CD14-positive monocyte (primary cell): ENCODE results near the gene MGAT4A. TPM values are rescaled to one million over a fixed set of nuclear protein-coding genes. Genes with fewer than 3 reads are reported as not detected.

Experiments used
- DNase-seq, 3 donors: peaks; one replicate each; pipeline ENCODE4 v3.0.0-alpha.2; 2011 to 2022
- H2AFZ ChIP-seq: 2 replicates; pipeline ENCODE4 v1.6.0; 2012; ENCODE audit warnings: mild to moderate bottlenecking, low read depth, low read length, inconsistent platforms; ENCODE audit not compliant: insufficient read depth, poor library complexity, severe bottlenecking
- H3K27ac ChIP-seq, 2 donors: 1 replicate in 1 of 2; 2 replicates in 1 of 2; pipeline ENCODE4 v1.5.1; 2012 to 2013; ENCODE audit warnings: low read length in 2 of 2, control low read depth in 1 of 2, inconsistent platforms in 1 of 2, low read depth in 1 of 2, mild to moderate bottlenecking in 1 of 2
- H3K27me3 ChIP-seq, 2 donors: one replicate each; pipeline versions ENCODE4 v1.6.0 to v1.6.1; 2011 to 2013; ENCODE audit warnings: low read length in 2 of 2; ENCODE audit not compliant: control insufficient read depth in 2 of 2, insufficient read depth in 2 of 2
- H3K36me3 ChIP-seq, 2 donors: replicated peaks in 1 of 2; 1 replicate in 1 of 2; 2 replicates in 1 of 2; pipeline versions ENCODE4 v1.5.1 to v1.6.1; 2012 to 2013; ENCODE audit warnings: low read length in 2 of 2, control low read depth in 1 of 2, inconsistent platforms in 1 of 2, mild to moderate bottlenecking in 1 of 2; ENCODE audit not compliant: insufficient read depth in 2 of 2, control insufficient read depth in 1 of 2
- H3K4me1 ChIP-seq, 2 donors: 1 replicate in 1 of 2; 2 replicates in 1 of 2; pipeline versions ENCODE4 v1.5.1 to v1.6.1; 2012 to 2013; ENCODE audit warnings: low read length in 2 of 2, control low read depth in 1 of 2, inconsistent platforms in 1 of 2, mild to moderate bottlenecking in 1 of 2, moderate library complexity in 1 of 2; ENCODE audit not compliant: insufficient read depth in 2 of 2, control insufficient read depth in 1 of 2
- H3K4me2 ChIP-seq: replicated peaks from 2 replicates; pipeline ENCODE3; 2012; ENCODE audit warnings: low read length, moderate library complexity, mild to moderate bottlenecking; ENCODE audit not compliant: poor library complexity, severe bottlenecking; ENCODE audit errors: extremely low read depth
- H3K4me3 ChIP-seq, 3 experiments: fragments of 200-600 bp in 1 of 3; sonication (generic) in 1 of 3; replicated peaks in 1 of 3; 1 replicate in 2 of 3; 2 replicates in 1 of 3; pipeline ENCODE4 v1.5.1; 2011 to 2013; ENCODE audit warnings: low read length in 3 of 3, mild to moderate bottlenecking in 3 of 3, control low read depth in 2 of 3, low read depth in 2 of 3, inconsistent platforms in 1 of 3, moderate library complexity in 1 of 3
- H3K79me2 ChIP-seq: 2 replicates; pipeline ENCODE4 v1.6.0; 2012; ENCODE audit warnings: mild to moderate bottlenecking, control low read depth, inconsistent platforms, low read length, moderate library complexity; ENCODE audit not compliant: insufficient read depth
- H3K9ac ChIP-seq: 2 replicates; pipeline ENCODE4 v1.6.0; 2017; ENCODE audit warnings: low read length, mild to moderate bottlenecking; ENCODE audit not compliant: insufficient read depth, poor library complexity, severe bottlenecking
- H3K9me3 ChIP-seq, 2 donors: replicated peaks in 1 of 2; 1 replicate in 1 of 2; 2 replicates in 1 of 2; pipeline versions ENCODE4 v1.5.1 to v1.6.1; 2012 to 2013; ENCODE audit warnings: low read length in 2 of 2, control low read depth in 1 of 2; ENCODE audit not compliant: control insufficient read depth in 1 of 2, insufficient read depth in 1 of 2
- H4K20me1 ChIP-seq: 2 replicates; pipeline ENCODE4 v1.6.0; 2012; ENCODE audit warnings: mild to moderate bottlenecking, low read length, control low read depth, moderate library complexity; ENCODE audit not compliant: insufficient read depth
- H3K27ac Mint-ChIP-seq, 7 donors: one replicate each; pipeline ENCODE4 v1.8.0; 2020; ENCODE audit warnings: mild to moderate bottlenecking in 7 of 7, mixed read lengths in 7 of 7, moderate library complexity in 6 of 7, inconsistent platforms in 2 of 7
- H3K27me3 Mint-ChIP-seq, 3 donors: one replicate each; pipeline ENCODE4 v1.8.0; 2021 to 2022; ENCODE audit warnings: low read depth in 3 of 3, mild to moderate bottlenecking in 3 of 3, mixed read lengths in 3 of 3, moderate library complexity in 3 of 3, inconsistent platforms in 1 of 3
- H3K36me3 Mint-ChIP-seq, 2 donors: one replicate each; pipeline ENCODE4 v1.8.0; 2020; ENCODE audit warnings: mixed read lengths in 2 of 2, inconsistent platforms in 1 of 2, mild to moderate bottlenecking in 1 of 2
- H3K4me1 Mint-ChIP-seq: one replicate; pipeline ENCODE4 v1.8.0; 2020; ENCODE audit warnings: mild to moderate bottlenecking, mixed read lengths
- H3K4me3 Mint-ChIP-seq, 2 donors: one replicate each; pipeline ENCODE4 v1.8.0; 2020; ENCODE audit warnings: mild to moderate bottlenecking in 2 of 2, mixed read lengths in 2 of 2, moderate library complexity in 1 of 2
- H3K9me3 Mint-ChIP-seq, 7 donors: one replicate each; pipeline ENCODE4 v1.8.0; 2020 to 2022; ENCODE audit warnings: mixed read lengths in 7 of 7, mild to moderate bottlenecking in 6 of 7, moderate library complexity in 6 of 7, inconsistent platforms in 2 of 7
- CTCF ChIP-seq: fragments of 200-600 bp; IDR thresholded peaks from one replicate; pipeline ENCODE4 v1.8.0; 2022; ENCODE audit warnings: antibody characterized with exemption, mild to moderate bottlenecking
- WGBS: methylation state at CpG from one replicate; pipeline ENCODE4 v1.1.5; 2013; ENCODE audit warnings: missing lambda C conversion rate; ENCODE audit not compliant: insufficient coverage; 5-methylcytosine and 5-hydroxymethylcytosine counted together
- intact Hi-C, 2 donors: fragments of 100-400 bp; cut with micrococcal nuclease; formaldehyde crosslinking; loops; one replicate each; pipeline versions ENCODE4 v1.15.0 to v1.15.1; 2023
- polyA minus RNA-seq: library from RNA; depleted of rRNA, polyadenylated mRNA; stranded (reverse); fragments of >200 nt; gene quantifications from 2 replicates; pipeline ENCODE4 v1.2.3, GENCODE V29; 2012
- polyA plus RNA-seq, 3 donors: library from polyadenylated mRNA; depleted of rRNA in 1 of 3; unstranded in 2 of 3; stranded (reverse) in 1 of 3; fragments of 300-500 nt in 2 of 3; fragments of >200 nt in 1 of 3; fragmentation: Illumina TruSeq in 2 of 3; gene quantifications; 1 replicate in 2 of 3; 2 replicates in 1 of 3; pipeline ENCODE4 v1.2.3, GENCODE V29; 2012 to 2021
- total RNA-seq, 12 experiments: library from RNA in 1 of 12; stranded (reverse) in 1 of 12; fragments of 120-200 nt in 1 of 12; gene quantifications; one replicate each; pipeline ENCODE4 v1.2.4 and lab custom pipeline; 2013 to 2026; ENCODE audit warnings: mixed read lengths in 6 of 12, inconsistent platforms in 1 of 12

MGAT4A gene
- 24.4 TPM for total RNA-seq (2013)
- polyA plus RNA-seq (10 to 100 TPM; 24.3 to 35.9 (median 35.1) TPM), polyA minus RNA-seq (2.9 and 3.4 TPM in 2 replicates), total RNA-seq (lab: John Stamatoyannopoulos, UW) (11.0 to 153 (median 40.0) reads per million in 11 experiments)

DNA sequence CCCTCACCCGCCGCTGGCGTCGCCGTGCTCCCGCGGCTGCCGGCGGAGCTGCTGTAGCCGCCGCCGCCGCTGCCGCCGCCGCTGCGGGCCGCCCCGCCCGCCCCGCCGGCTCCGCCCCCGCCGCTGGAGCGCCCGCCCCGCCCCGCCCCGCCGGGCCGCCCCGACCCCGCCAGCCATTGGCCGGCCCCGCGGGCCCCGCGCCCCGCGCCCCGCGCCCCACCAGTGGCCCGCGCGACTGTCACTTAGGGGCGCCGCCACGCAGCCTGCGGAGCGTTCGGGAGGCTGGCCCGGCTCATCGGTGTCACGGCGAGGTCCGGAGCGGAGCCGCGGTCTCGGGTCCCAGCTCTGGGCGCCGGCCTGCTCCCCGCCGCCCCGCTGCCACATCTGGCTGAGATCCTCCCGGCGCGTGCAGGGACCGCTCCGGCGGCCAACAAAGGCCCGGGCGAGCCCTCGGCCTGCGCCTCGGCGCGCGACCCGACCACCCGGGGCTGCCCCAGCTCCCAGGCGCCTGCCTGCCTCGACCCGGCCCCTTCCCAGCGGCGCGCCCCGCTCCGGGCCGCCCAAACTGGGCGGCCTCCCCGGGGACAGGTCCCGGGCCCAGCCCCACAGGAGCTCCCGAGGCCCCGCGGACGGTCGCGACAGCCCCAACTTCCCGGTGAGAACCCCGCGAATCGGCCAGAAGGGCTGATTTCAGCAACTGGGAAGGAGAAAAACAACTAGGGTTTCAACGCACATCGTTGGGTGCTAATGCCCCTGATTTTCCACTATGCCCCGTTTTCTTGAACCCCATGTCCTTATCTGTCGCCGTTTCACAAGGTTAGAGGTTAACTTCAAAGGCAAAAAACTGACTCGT, at the start of gene MGAT4A:
TSS of gene MGAT4A (minus strand) at position 92 of the 853 bp plus-strand sequence. CDS start 4,800 bp downstream, outside the sequence.
- Histone ChIP-seq H3K4me3 (peak within 1 kb of the TSS; percentile 46 to 78 (median 62)), H3K4me2 (peak within 1 kb of the TSS; percentile 94), H3K79me2 (peaks cover 60% of the 10 kb centered on the region), H3K9ac (peak within 1 kb of the TSS; percentile 88), H3K4me1 (peaks cover 38 to 49% of the 10 kb centered on the region in 2 donors), H3K27me3 (no peaks in the 10 kb centered on the region), H3K27ac (peak within 1 kb of the TSS in 1 of 2 donors; percentile 84), H4K20me1 (peaks cover 13% of the 10 kb centered on the region), H3K36me3 (peaks cover 0 to 4% of the 10 kb centered on the region in 2 donors), H2AFZ (peak within 1 kb of the TSS; percentile 79), H3K9me3 (no peaks in the 10 kb centered on the region)
- Mint-ChIP-seq H3K4me3 (peak within 1 kb of the TSS; percentile 80 to 90), H3K27ac (peak within 1 kb of the TSS; percentile 75 to 89 (median 86)), H3K27me3 (peaks cover 0 to 4% (median 3%) of the 10 kb centered on the region in 3 donors), H3K36me3 (peaks cover 0 to 8% of the 10 kb centered on the region in 2 donors), H3K4me1 (peaks cover 51% of the 10 kb centered on the region), H3K9me3 (peaks cover 0 to 4% (median 0%) of the 10 kb centered on the region in 7 donors)
- TF ChIP-seq CTCF, result no peak
- intact Hi-C loops, result loop anchor here (5.0 to 10.0 kb wide), 2 partner anchors 91 to 94 kb away; no protein-coding TSS in a partner anchor
- under 1% methylated on average over 101 of the region's 110 CpGs for WGBS
- peak; percentile 46 to 65 (median 57) for DNase-seq

DNA sequence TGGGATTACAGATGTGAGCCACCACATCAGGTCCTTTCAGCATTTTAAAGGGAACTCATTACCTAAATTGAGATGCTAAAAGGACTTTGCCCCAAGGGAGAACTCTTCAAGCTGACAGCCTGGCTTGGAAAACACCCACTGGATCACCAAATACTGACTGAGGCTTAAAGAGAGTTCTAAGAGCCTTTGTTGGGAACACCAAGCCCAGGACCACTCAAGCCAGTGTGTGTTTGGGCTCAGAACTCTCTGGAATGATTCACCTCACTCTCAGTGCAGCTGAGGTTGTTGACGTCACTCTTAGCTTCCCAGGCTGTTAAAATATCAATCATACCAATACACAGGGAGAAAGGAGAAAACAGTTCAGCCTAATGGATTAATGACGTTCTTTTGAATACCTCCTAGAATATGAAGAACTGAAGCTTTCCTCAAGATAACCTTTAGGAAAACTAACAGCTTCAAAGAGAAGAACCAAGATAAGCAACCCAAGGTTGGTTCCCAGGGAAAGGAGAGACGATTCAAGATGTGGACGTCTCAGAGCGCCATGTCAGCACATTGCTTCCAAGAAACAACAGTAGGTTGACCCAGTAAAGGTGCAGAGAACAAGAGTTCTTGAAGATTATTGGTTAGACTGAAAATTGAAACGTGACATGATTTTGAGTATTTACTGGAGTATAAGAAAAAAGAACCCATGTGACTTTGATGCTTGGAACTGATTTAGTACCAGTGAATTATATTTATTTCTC, 48.0 kb upstream of the MGAT4A start:
- 96% methylated on average over 3 of the region's 6 CpGs for WGBS
- Mint-ChIP-seq H3K36me3 (peaks cover 0 to 4% of the 10 kb centered on the region in 2 donors), H3K4me3 (no peak overlapping the region), H3K27ac (no peak overlapping the region), H3K9me3 (peaks cover 4 to 25% (median 12%) of the 10 kb centered on the region in 7 donors), H3K27me3 (peaks cover 0 to 1% (median 1%) of the 10 kb centered on the region in 3 donors), H3K4me1 (peaks cover 9% of the 10 kb centered on the region)
- Histone ChIP-seq H3K27me3 (no peaks in the 10 kb centered on the region), H3K36me3 (no peaks in the 10 kb centered on the region), H3K9me3 (peaks cover 10% of the 10 kb centered on the region in 2 donors), H4K20me1 (no peaks in the 10 kb centered on the region), H3K27ac (no peak overlapping the region), H3K9ac (no peak overlapping the region), H2AFZ (no peak overlapping the region), H3K4me1 (no peaks in the 10 kb centered on the region), H3K4me2 (no peak overlapping the region), H3K4me3 (no peak overlapping the region), H3K79me2 (no peaks in the 10 kb centered on the region)
- DNase-seq, result no peak
- intact Hi-C loops, result no loop called here
- no peak for TF ChIP-seq CTCF
